K562 (cell line): ENCODE results near the gene BEST2. TPM values are rescaled to one million over a fixed set of nuclear protein-coding genes. Genes with fewer than 3 reads are reported as not detected.
A peak's percentile ranks its signal among the peaks of the same experiment; 100 is the strongest.

ENCODE experiments used
- ARNT ChIP-seq, 2 experiments: fragments of 450-650 bp; IDR thresholded peaks; 2 replicates each; pipeline ENCODE4 v1.6.1; 2016; ENCODE audit warnings: mild to moderate bottlenecking in 1 of 2
- C11orf30 ChIP-seq: fragments of 450-650 bp; IDR thresholded peaks from 2 replicates; pipeline ENCODE4 v1.6.1; 2016; ENCODE audit warnings: low read depth, mild to moderate bottlenecking
- NR3C1 ChIP-seq: sonication (generic); formaldehyde crosslinking; IDR thresholded peaks from 2 replicates; pipeline ENCODE4 v1.8.1; 2022; ENCODE audit warnings: missing genetic modification reagents
- POLR2A ChIP-seq: fragments of 450-650 bp; conservative IDR thresholded peaks from 2 replicates; pipeline ENCODE4 v1.6.1; 2016
- RAD51 ChIP-seq: fragments of 450-650 bp; IDR thresholded peaks from 2 replicates; pipeline ENCODE4 v1.7.1; 2016; ENCODE audit warnings: low read depth, mild to moderate bottlenecking, borderline replicate concordance
- TEAD1 ChIP-seq, 2 experiments: fragments of 450-650 bp in 1 of 2; sonication (generic) in 1 of 2; formaldehyde crosslinking; IDR thresholded peaks; 2 replicates each; pipeline versions ENCODE4 v1.4.0 to v1.8.0; 2020 to 2022; ENCODE audit warnings: mild to moderate bottlenecking in 2 of 2, missing genetic modification reagents in 1 of 2
- ZBTB1 ChIP-seq: sonication (generic); formaldehyde crosslinking; IDR thresholded peaks from 2 replicates; pipeline ENCODE4 v1.8.1; 2023; ENCODE audit warnings: missing genetic modification reagents, low read depth, mild to moderate bottlenecking, borderline replicate concordance
- polyA plus RNA-seq, 8 experiments: library from polyadenylated mRNA; depleted of rRNA in 4 of 8; stranded (reverse) in 5 of 8; unstranded in 3 of 8; fragments of >200 nt; fragmentation: Nextera tagmentation in 2 of 8; fragmentation: Illumina TruSeq in 1 of 8; extraction: Ambion mirVana in 2 of 8; extraction: Trizol in 1 of 8; gene quantifications; 2 replicates each; pipeline versions ENCODE4 v1.2.1 to v1.2.3, GENCODE V29; 2011 to 2014; ENCODE audit warnings: inconsistent platforms in 1 of 8, missing spikeins in 1 of 8
- total RNA-seq, 7 experiments: library from RNA; depleted of rRNA in 6 of 7; stranded (reverse); fragments of >200 nt in 6 of 7; fragmentation: Illumina TruSeq in 2 of 7; extraction: Trizol in 2 of 7; gene quantifications; 2 replicates each; pipeline versions ENCODE4 v1.2.1 to v1.2.3, GENCODE V29; 2011 to 2021; ENCODE audit warnings: low replicate concordance in 1 of 7
- TF ChIP-seq, protein P1 (sequence below): sonication (generic); formaldehyde crosslinking; IDR thresholded peaks from 2 replicates; pipeline ENCODE4 v1.9.0; 2022; ENCODE audit warnings: mild to moderate bottlenecking, missing genetic modification reagents
- TF ChIP-seq, protein P2 (sequence below), 2 experiments: IDR thresholded peaks in 1 of 2; conservative IDR thresholded peaks in 1 of 2; 2 replicates each; pipeline ENCODE4 v1.6.1; 2016; ENCODE audit warnings: low read depth in 2 of 2, mild to moderate bottlenecking in 1 of 2, missing compliant biosample characterization in 1 of 2, missing genetic modification characterization in 1 of 2, moderate library complexity in 1 of 2

Gene BEST2
- total and polyA plus RNA-seq, 9 of the 15 experiments (the other 6 are each of a cell fraction or from before 2014, with no cell fraction given) = not detected

DNA sequence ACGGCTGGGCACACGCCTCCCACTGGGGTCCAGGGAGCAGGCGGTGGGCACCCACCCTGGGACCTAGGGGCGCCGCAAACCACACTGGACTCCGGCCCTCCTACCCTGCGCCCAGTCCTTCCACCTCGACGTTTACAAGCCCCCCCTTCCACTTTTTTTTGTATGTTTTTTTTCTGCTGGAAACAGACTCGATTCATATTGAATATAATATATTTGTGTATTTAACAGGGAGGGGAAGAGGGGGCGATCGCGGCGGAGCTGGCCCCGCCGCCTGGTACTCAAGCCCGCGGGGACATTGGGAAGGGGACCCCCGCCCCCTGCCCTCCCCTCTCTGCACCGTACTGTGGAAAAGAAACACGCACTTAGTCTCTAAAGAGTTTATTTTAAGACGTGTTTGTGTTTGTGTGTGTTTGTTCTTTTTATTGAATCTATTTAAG is 41.3 kb downstream of the BEST2 start (continued):
- TF ChIP-seq, protein P1, sequence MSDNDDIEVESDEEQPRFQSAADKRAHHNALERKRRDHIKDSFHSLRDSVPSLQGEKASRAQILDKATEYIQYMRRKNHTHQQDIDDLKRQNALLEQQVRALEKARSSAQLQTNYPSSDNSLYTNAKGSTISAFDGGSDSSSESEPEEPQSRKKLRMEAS (CRISPR knock-in tag) = no peak; the same call in 1 of the 2 replicates
- no peak for TF ChIP-seq RAD51
- no peak for TF ChIP-seq C11orf30
- 0 out of 2 replicates have a peak, but pooled peaks have one; percentile 2 for TF ChIP-seq POLR2A
- no peak for TF ChIP-seq TEAD1 (CRISPR knock-in tag; IDR thresholded peaks at IDR 0.05)
- TF ChIP-seq NR3C1 (CRISPR knock-in tag) = 0 out of 2 replicates have a peak, but pooled peaks have one; percentile 42
- TF ChIP-seq ZBTB1 (CRISPR knock-in tag) = no peak
- TF ChIP-seq, protein P2, sequence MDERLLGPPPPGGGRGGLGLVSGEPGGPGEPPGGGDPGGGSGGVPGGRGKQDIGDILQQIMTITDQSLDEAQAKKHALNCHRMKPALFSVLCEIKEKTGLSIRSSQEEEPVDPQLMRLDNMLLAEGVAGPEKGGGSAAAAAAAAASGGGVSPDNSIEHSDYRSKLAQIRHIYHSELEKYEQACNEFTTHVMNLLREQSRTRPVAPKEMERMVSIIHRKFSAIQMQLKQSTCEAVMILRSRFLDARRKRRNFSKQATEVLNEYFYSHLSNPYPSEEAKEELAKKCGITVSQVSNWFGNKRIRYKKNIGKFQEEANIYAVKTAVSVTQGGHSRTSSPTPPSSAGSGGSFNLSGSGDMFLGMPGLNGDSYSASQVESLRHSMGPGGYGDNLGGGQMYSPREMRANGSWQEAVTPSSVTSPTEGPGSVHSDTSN (CRISPR knock-in tag; IDR thresholded peaks at IDR 0.05; ENCODE audit: low read depth) = no peak
- TF ChIP-seq, protein P2 (tag; conservative IDR thresholded peaks at IDR 0.05; ENCODE audit: low read depth) = no peak
- no peak for TF ChIP-seq ARNT (IDR thresholded peaks at IDR 0.05)
